ENCODE data around the gene SMIM35.

Gene SMIM35

GRCh38 chr11:118095493-118095892, 8.7 kb upstream of the SMIM35 start:
- H4K20me1 ChIP-seq (ENCODE audit: insufficient read depth, low read length): no peaks in the 10 kb centered on the region

DNA sequence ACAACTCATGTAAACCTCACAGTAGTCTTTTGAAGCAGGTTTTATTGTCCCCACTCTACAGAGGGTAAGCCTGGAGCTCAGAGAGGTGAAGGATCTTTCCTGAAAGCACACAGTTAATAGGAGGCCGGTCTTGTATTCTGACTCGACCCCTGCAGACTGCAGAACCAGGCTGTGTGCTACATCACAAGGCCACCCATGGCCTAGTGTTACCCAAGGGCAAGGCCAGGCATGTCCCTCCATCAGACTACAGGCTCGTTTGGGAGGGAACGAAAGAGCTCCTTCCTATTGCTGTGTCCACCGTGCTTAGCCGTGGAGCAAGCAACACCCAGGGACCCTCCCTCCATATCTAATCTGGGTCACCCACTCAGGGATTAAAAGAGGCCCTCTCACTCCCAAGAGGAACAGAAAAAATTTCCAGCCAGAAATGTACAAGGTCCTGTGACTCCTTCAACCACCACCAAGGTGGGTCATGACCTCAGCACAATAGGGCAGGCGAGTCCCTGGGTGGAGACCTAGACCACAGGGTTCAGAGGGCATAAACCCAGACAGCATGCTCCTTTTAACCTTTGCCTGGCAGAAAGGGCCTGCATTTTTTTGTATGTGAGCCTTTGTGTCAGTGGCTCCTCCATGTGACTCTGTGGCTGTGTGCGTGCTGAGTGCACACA, 6.3 kb upstream of the SMIM35 start:
- Histone ChIP-seq H3K4me2 (ENCODE audit: low read length) (no peak overlapping the region), H3K4me1 (ENCODE audit: low read length) (no peaks in the 10 kb centered on the region), H3K27ac (ENCODE audit: low read length) (no peak overlapping the region), H2AFZ (ENCODE audit: low read depth, low read length) (no peak overlapping the region), H3K36me3 (replicated peaks; ENCODE audit: low read depth, low read length) (peaks cover under 1% of the 10 kb centered on the region), H3K9me3 (ENCODE audit: insufficient read depth, low read length) (no peaks in the 10 kb centered on the region), H3K79me2 (ENCODE audit: low read length) (no peaks in the 10 kb centered on the region), H3K27me3 (ENCODE audit: low read depth, low read length) (no peaks in the 10 kb centered on the region), H4K20me1 (ENCODE audit: insufficient read depth, low read length) (no peaks in the 10 kb centered on the region), H3K4me3 (ENCODE audit: low read length) (no peak overlapping the region), H3K9ac (ENCODE audit: low read length) (no peak overlapping the region)
- TF ChIP-seq CTCF (IDR thresholded peaks at IDR 0.05; ENCODE audit: low read depth, low read length) (no peak), EZH2phosphoT487 (IDR thresholded peaks at IDR 0.05; ENCODE audit: low read depth) (no peak)

More at GRCh38 chr11:118095493-118095892, 8.7 kb upstream of the SMIM35 start:
- Histone ChIP-seq H3K9me3 (ENCODE audit: insufficient read depth, low read length) (no peaks in the 10 kb centered on the region), H3K4me3 (ENCODE audit: low read length) (no peak overlapping the region), H3K9ac (ENCODE audit: low read length) (no peak overlapping the region), H3K4me2 (ENCODE audit: low read length) (no peak overlapping the region), H3K36me3 (replicated peaks; ENCODE audit: low read depth, low read length) (no peaks in the 10 kb centered on the region), H2AFZ (ENCODE audit: low read depth, low read length) (no peak overlapping the region), H3K27ac (ENCODE audit: low read length) (no peak overlapping the region), H3K4me1 (ENCODE audit: low read length) (no peaks in the 10 kb centered on the region), H3K27me3 (ENCODE audit: low read depth, low read length) (peaks cover 8% of the 10 kb centered on the region), H3K79me2 (ENCODE audit: low read length) (no peaks in the 10 kb centered on the region)
- TF ChIP-seq CTCF (IDR thresholded peaks at IDR 0.05; ENCODE audit: low read depth, low read length): no peak
- no peak for TF ChIP-seq EZH2phosphoT487 (IDR thresholded peaks at IDR 0.05; ENCODE audit: low read depth)

DNA sequence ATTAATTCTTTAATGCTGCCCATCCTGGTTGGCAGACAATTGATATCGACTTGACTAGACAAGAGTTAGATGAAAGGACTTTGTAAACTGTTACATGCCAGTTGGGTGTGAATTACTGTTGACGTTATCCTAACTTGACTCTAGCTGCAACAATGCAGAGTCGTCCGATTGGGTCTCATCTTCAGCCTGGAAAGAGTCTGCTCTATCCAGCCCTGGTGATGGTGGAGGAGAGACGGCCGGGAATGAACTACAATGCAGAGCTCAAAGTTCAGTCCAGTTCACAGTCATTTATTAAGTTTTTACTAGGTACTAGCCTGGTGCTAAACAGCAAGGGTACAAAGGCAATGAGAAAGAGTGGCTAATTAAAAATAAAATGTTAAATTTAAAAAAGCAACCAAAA, 4.9 kb upstream of the SMIM35 start:
- H2AFZ ChIP-seq (ENCODE audit: low read depth, low read length): no peak overlapping the region
- H3K4me2 ChIP-seq (ENCODE audit: low read length): no peak overlapping the region
- peaks cover 4% of the 10 kb centered on the region for H3K36me3 ChIP-seq (replicated peaks; ENCODE audit: low read depth, low read length)
- no peaks in the 10 kb centered on the region for H4K20me1 ChIP-seq (ENCODE audit: insufficient read depth, low read length)
- H3K4me1 ChIP-seq (ENCODE audit: low read length): no peaks in the 10 kb centered on the region
- H3K4me3 ChIP-seq (ENCODE audit: low read length): no peak overlapping the region
- H3K27ac ChIP-seq (ENCODE audit: low read length): no peak overlapping the region
- no peak for TF ChIP-seq EZH2phosphoT487 (IDR thresholded peaks at IDR 0.05; ENCODE audit: low read depth)
- no peak for TF ChIP-seq CTCF (IDR thresholded peaks at IDR 0.05; ENCODE audit: low read depth, low read length)
- H3K79me2 ChIP-seq (ENCODE audit: low read length): no peaks in the 10 kb centered on the region
- H3K27me3 ChIP-seq (ENCODE audit: low read depth, low read length): no peaks in the 10 kb centered on the region
- H3K9me3 ChIP-seq (ENCODE audit: insufficient read depth, low read length): peaks cover 9% of the 10 kb centered on the region; the same call in 1 of the 2 replicates
- H3K9ac ChIP-seq (ENCODE audit: low read length): no peak overlapping the region

GRCh38 chr11:118090545-118091162, 3.9 kb upstream of the SMIM35 start:
- Histone ChIP-seq H3K27me3 (ENCODE audit: low read depth, low read length) (no peaks in the 10 kb centered on the region), H3K79me2 (ENCODE audit: low read length) (no peaks in the 10 kb centered on the region), H4K20me1 (ENCODE audit: insufficient read depth, low read length) (no peaks in the 10 kb centered on the region), H3K4me3 (ENCODE audit: low read length) (no peak overlapping the region), H3K36me3 (replicated peaks; ENCODE audit: low read depth, low read length) (peaks cover 4% of the 10 kb centered on the region), H3K9ac (ENCODE audit: low read length) (no peak overlapping the region), H2AFZ (ENCODE audit: low read depth, low read length) (no peak overlapping the region), H3K4me2 (ENCODE audit: low read length) (no peak overlapping the region), H3K4me1 (ENCODE audit: low read length) (no peaks in the 10 kb centered on the region), H3K27ac (ENCODE audit: low read length) (no peak overlapping the region), H3K9me3 (ENCODE audit: insufficient read depth, low read length) (peaks cover 16% of the 10 kb centered on the region; the same call in 1 of the 2 replicates)
- TF ChIP-seq EZH2phosphoT487 (IDR thresholded peaks at IDR 0.05; ENCODE audit: low read depth): no peak
- TF ChIP-seq CTCF (IDR thresholded peaks at IDR 0.05; ENCODE audit: low read depth, low read length): no peak
